Right atrium auricular region (tissue), 2 donors: ENCODE results near the gene PGLYRP1. TPM values are rescaled to one million over a fixed set of nuclear protein-coding genes. Genes with fewer than 3 reads are reported as not detected.
A peak's percentile ranks its signal among the peaks of the same experiment; 100 is the strongest.

ENCODE experiments used
- DNase-seq: peaks from one replicate; pipeline ENCODE4 v3.0.0-alpha.2; 2019; ENCODE audit warnings: low spot score
- H3K27ac ChIP-seq, 2 donors: fragments of 200-600 bp; sonication (generic); 1 replicate in 1 of 2; 2 replicates in 1 of 2; pipeline ENCODE4 v1.5.1; 2016 to 2019
- H3K27me3 ChIP-seq, 2 donors: fragments of 200-600 bp; sonication (generic); one replicate each; pipeline versions ENCODE4 v1.5.1 to v1.6.0; 2017 to 2019
- H3K36me3 ChIP-seq: fragments of 200-600 bp; sonication (generic); one replicate; pipeline ENCODE4 v1.5.1; 2016
- H3K4me1 ChIP-seq, 2 donors: fragments of 200-600 bp; sonication (generic); one replicate each; pipeline versions ENCODE4 v1.5.1 to v1.6.0; 2017 to 2019
- H3K4me3 ChIP-seq, 2 donors: fragments of 200-600 bp; sonication (generic); 1 replicate in 1 of 2; 2 replicates in 1 of 2; pipeline ENCODE4 v1.5.1; 2017 to 2019; ENCODE audit warnings: mild to moderate bottlenecking in 1 of 2, moderate library complexity in 1 of 2
- H3K9me3 ChIP-seq, 2 donors: fragments of 200-600 bp; sonication (generic); one replicate each; pipeline ENCODE4 v1.5.1; 2019
- CTCF ChIP-seq, 2 donors: fragments of 200-600 bp; sonication (generic); IDR thresholded peaks; one replicate each; pipeline ENCODE4 v1.5.1; 2019; ENCODE audit warnings: antibody characterized with exemption in 2 of 2
- total RNA-seq, 2 donors: library from RNA; depleted of rRNA; stranded (reverse); fragments of >200 nt; gene quantifications; one replicate each; pipeline ENCODE4 v1.1.0, GENCODE V29; 2016

Gene PGLYRP1
- total RNA-seq, 2 donors from 2014 or later = not detected

- Histone ChIP-seq H3K4me3 (no peak overlapping the region), H3K9me3 (no peaks in the 10 kb centered on the region), H3K27ac (no peak overlapping the region), H3K27me3 (no peaks in the 10 kb centered on the region), H3K36me3 (no peaks in the 10 kb centered on the region), H3K4me1 (peaks cover 0 to 4% of the 10 kb centered on the region in 2 donors)
- no peak for TF ChIP-seq CTCF (IDR thresholded peaks at IDR 0.05)
- DNase-seq = no peak
These were observed 16.4 kb downstream of the PGLYRP1 start for GRCh38 chr19:46006411-46006810.

GRCh38 chr19:46002678-46003275, 20.1 kb downstream of the PGLYRP1 start:
- Histone ChIP-seq H3K27ac (no peak overlapping the region), H3K4me1 (peaks cover 0 to 18% of the 10 kb centered on the region in 2 donors), H3K36me3 (no peaks in the 10 kb centered on the region), H3K4me3 (no peak overlapping the region), H3K27me3 (no peaks in the 10 kb centered on the region), H3K9me3 (no peaks in the 10 kb centered on the region)
- no peak for DNase-seq
- TF ChIP-seq CTCF (IDR thresholded peaks at IDR 0.05) = no peak

DNA sequence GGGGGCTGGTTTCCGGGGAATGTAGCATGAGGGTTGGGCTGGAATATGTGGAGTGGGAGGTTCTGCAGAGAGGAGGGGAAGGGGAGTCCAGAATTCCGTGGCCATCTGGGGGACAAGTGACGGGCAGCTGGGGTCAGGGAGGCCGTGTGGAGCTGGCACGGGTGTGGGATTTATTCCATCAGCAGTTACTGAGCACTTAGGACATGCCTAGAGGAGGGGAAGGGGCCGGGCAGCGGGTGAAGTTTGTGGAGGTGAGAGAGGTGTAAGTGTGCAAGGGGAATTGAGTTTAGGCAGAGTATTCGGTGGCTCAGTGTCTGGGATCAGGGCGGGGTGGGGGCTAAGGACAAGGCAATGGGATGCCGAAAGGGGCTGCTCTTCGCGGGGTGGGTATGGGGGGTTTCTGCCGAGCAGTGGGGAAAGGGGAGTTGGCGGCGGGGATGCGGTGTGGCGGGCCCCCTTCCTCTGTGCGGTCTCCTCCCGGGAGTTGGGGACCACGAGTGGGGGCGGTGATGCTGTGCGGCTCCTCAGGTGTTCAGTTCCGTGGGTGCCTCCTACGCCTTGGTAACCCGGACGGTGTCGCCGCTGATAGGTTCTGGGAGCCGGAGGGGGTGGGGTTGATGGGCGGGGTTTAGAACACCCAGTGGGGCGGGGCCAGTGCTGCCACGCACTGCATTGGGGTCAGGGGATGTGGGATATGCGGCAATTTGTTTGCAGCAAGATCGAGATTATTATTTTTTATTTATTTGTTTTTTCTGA, 22.2 kb downstream of the PGLYRP1 start:
- no peaks in the 10 kb centered on the region for H3K9me3 ChIP-seq
- H3K27ac ChIP-seq = no peak overlapping the region
- peak overlapping the region in 1 of 2 donors; percentile 14 for H3K4me3 ChIP-seq
- TF ChIP-seq CTCF (IDR thresholded peaks at IDR 0.05) = no peak
- peaks cover 0 to 28% of the 10 kb centered on the region in 2 donors for H3K4me1 ChIP-seq
- no peak for DNase-seq
- no peaks in the 10 kb centered on the region for H3K36me3 ChIP-seq
- H3K27me3 ChIP-seq = no peaks in the 10 kb centered on the region

GRCh38 chr19:45999653-46000121, 23.2 kb downstream of the PGLYRP1 start:
- Histone ChIP-seq H3K4me3 (no peak overlapping the region), H3K4me1 (peaks cover 0 to 28% of the 10 kb centered on the region in 2 donors), H3K27ac (no peak overlapping the region), H3K9me3 (no peaks in the 10 kb centered on the region), H3K36me3 (no peaks in the 10 kb centered on the region), H3K27me3 (no peaks in the 10 kb centered on the region)
- TF ChIP-seq CTCF (IDR thresholded peaks at IDR 0.05) = no peak
- DNase-seq = no peak

DNA sequence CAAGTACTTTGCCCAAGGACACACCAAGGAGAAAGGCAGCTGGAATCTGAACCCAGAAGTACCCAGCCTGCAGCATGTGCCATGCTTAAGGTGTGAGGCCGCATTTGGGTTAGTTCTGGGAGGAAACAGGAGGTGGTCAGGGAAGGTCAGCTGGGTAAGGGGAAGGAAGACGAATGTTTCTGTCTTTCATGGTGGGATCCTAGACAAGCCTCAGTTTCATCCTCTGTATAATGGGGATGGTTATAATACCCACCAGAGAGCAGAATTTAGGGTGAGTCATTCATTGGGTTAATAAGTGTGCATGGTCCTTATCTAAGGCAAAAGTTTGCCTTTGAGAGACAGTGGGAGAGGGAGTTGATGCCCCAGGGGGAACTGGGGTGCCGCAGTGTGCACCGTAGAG, 24.0 kb downstream of the PGLYRP1 start:
- H3K27ac ChIP-seq = no peak overlapping the region
- no peaks in the 10 kb centered on the region for H3K36me3 ChIP-seq
- no peak for TF ChIP-seq CTCF (IDR thresholded peaks at IDR 0.05)
- H3K9me3 ChIP-seq = no peaks in the 10 kb centered on the region
- H3K4me1 ChIP-seq = peaks cover 0 to 28% of the 10 kb centered on the region in 2 donors
- no peak for DNase-seq
- no peaks in the 10 kb centered on the region for H3K27me3 ChIP-seq
- H3K4me3 ChIP-seq = no peak overlapping the region
